OCI-LY1 (cell line): ENCODE measurements around the gene KCNMA1.

Experiments
- EZH2 ChIP-seq: fragments of 200-600 bp; sonication (generic), shearing (Covaris generic); IDR thresholded peaks from 2 replicates; pipeline ENCODE4 v1.8.0; 2017; ENCODE audit warnings: borderline replicate concordance, mixed run types, mild to moderate bottlenecking, antibody characterized with exemption, low read length, moderate library complexity, mixed read lengths
- TF ChIP-seq, protein P1 (sequence below): fragments of 200-600 bp; sonication (generic), shearing (Covaris generic); IDR thresholded peaks from 2 replicates; pipeline ENCODE4 v1.5.1; 2017; ENCODE audit warnings: mild to moderate bottlenecking, antibody characterized with exemption, low read length, moderate library complexity, mixed read lengths

DNA sequence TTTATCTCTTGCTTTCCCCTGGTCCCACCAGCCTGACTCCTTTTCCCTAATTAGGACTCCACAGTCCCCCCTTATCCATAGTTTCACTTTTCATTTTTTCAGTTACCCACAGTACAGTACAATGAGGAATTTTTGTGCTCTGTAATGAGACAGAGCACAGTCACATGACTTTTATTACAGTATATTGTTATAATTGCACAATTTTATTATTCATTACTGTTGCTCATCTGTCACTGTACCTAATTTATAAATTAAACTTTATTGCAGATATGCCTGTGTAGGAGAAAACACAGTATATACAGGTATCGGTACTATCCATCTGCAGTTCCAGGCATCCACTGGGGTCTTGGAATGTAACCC, 125.4 kb downstream of the KCNMA1 start:
- TF ChIP-seq, protein P1, sequence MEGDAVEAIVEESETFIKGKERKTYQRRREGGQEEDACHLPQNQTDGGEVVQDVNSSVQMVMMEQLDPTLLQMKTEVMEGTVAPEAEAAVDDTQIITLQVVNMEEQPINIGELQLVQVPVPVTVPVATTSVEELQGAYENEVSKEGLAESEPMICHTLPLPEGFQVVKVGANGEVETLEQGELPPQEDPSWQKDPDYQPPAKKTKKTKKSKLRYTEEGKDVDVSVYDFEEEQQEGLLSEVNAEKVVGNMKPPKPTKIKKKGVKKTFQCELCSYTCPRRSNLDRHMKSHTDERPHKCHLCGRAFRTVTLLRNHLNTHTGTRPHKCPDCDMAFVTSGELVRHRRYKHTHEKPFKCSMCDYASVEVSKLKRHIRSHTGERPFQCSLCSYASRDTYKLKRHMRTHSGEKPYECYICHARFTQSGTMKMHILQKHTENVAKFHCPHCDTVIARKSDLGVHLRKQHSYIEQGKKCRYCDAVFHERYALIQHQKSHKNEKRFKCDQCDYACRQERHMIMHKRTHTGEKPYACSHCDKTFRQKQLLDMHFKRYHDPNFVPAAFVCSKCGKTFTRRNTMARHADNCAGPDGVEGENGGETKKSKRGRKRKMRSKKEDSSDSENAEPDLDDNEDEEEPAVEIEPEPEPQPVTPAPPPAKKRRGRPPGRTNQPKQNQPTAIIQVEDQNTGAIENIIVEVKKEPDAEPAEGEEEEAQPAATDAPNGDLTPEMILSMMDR: no peak
- no peak for TF ChIP-seq EZH2
